GM12874 (cell line): ENCODE results near the gene CIC.

Source experiments
- TF ChIP-seq, protein P1 (sequence below): IDR thresholded peaks from 2 replicates; pipeline ENCODE4 v1.5.1; 2011; ENCODE audit warnings: low read depth, mild to moderate bottlenecking, control low read depth, low read length, moderate library complexity; ENCODE audit not compliant: insufficient read depth

The CIC gene

GRCh38 chr19:42235181-42235580 is 33.9 kb upstream of the CIC start:
- TF ChIP-seq, protein P1, sequence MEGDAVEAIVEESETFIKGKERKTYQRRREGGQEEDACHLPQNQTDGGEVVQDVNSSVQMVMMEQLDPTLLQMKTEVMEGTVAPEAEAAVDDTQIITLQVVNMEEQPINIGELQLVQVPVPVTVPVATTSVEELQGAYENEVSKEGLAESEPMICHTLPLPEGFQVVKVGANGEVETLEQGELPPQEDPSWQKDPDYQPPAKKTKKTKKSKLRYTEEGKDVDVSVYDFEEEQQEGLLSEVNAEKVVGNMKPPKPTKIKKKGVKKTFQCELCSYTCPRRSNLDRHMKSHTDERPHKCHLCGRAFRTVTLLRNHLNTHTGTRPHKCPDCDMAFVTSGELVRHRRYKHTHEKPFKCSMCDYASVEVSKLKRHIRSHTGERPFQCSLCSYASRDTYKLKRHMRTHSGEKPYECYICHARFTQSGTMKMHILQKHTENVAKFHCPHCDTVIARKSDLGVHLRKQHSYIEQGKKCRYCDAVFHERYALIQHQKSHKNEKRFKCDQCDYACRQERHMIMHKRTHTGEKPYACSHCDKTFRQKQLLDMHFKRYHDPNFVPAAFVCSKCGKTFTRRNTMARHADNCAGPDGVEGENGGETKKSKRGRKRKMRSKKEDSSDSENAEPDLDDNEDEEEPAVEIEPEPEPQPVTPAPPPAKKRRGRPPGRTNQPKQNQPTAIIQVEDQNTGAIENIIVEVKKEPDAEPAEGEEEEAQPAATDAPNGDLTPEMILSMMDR, result no peak

- TF ChIP-seq, protein P1, result no peak
Measured at GRCh38 chr19:42239544-42240220, 29.4 kb upstream of the CIC start.

GRCh38 chr19:42241279-42241678 is 27.8 kb upstream of the CIC start:
- TF ChIP-seq, protein P1, result no peak

DNA sequence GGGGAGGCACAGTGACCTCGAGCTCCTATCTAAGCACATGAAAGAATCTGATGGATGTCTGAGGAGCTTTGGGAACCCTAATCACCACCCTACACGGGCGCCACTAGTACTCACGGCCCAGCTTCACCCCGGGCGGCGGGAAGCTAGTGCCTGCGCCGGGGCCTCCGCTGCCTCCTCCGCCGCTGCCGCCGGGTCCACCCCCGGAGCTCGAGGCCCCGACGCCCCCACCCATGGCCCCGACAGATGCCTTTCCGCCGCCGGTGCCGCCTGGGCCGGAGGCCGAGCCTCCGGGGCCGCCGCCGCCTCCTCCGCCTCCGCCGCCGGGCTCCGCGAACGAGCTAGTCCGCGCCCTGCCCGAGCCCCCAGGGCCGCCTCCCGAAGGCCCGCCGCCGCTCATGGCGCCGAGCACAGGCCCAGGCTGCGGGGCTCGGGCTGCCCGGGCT is 27.0 kb upstream of the CIC start:
- TF ChIP-seq, protein P1, result no peak

- TF ChIP-seq, protein P1, result no peak
Measured at GRCh38 chr19:42242512-42243409, 26.3 kb upstream of the CIC start, which contains the start of gene GSK3A. TSS of gene GSK3A (minus strand) at chr19:42242602. CDS start at chr19:42242465, 137 bp downstream.

DNA sequence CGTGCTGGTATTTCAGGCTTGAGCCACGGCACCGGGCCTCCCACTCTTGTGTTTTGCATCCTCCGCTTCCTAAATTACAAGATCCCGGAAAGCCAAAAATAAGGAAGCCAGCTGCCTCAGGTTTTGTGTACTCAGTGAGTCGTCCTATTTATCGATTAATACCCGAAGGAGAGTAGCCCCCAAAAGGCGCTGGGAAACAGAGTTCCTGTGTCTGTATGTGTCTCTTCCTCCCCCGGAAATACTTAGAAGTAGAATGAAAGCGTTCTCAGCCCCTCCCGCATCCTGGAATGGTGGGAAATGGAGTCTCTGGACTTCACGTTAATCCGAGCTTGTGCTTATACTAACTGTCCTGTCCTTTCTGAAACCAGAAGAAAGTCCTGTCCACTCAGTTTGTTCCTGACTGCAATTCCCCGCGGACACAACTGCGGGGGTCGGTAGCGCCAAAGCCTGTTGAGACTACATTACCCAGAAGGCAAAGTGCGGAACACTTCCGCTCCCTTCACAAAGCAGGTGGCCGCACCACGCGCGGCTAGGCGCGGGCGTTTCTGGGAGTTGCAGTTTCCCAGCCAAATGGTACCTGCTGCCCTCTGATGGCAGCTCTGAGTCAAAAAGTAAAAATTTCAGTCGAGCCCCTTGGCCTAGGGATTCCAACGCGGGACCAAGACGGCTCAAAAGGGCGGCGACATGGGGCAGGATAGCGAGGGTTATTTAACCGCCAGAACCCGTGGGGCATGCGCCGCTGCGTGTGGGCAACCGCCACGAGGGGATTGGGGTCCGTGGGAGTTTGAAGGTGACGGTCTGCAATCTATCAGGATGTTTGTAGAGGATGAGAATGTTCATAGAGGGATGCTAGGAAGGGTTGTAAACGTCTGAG is 24.5 kb upstream of the CIC start:
- TF ChIP-seq, protein P1, result peak; percentile 72

DNA sequence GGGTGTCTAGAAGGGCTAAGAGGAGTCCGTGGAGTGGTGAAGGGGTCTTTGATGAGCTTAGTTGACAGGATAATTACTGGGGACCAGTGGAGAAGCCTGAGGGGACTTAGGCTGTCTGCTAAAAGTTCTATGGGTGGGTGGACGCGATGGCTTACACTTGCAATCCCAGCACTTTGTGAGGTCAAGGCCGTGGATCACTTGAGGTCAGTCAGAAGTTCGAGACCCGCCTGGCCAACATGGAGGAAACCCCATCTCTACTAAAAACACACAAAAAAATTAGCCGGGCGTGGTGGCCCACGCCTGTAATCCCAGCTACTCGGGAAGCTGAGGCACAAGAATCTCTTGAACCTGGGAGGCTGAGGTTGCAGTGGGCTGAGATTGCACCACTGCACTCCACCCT is 23.8 kb upstream of the CIC start:
- TF ChIP-seq, protein P1, result no peak
